Limb (tissue), 2 donors: ENCODE results near the gene RELN.

ENCODE experiments used
- DNase-seq, 2 donors: peaks; one replicate each; pipeline ENCODE4 v3.0.0-alpha.2; 2016; ENCODE audit errors: extremely low spot score in 2 of 2

RELN gene

GRCh38 chr7:103574576-103574975, 414.9 kb downstream of the RELN start:
- no peak for DNase-seq

GRCh38 chr7:103573479-103574058, 415.9 kb downstream of the RELN start:
- peak in 1 of 2 donors; percentile 43 for DNase-seq

- no peak for DNase-seq
Observed at GRCh38 chr7:103571586-103571985, 417.9 kb downstream of the RELN start.

- DNase-seq, result no peak
Observed at GRCh38 chr7:103569621-103570305, 419.7 kb downstream of the RELN start.

GRCh38 chr7:103564416-103564815, 425.0 kb downstream of the RELN start:
- no peak for DNase-seq

GRCh38 chr7:103560136-103560535, 429.3 kb downstream of the RELN start:
- no peak for DNase-seq

GRCh38 chr7:103551016-103551415, 438.4 kb downstream of the RELN start:
- DNase-seq, result no peak

- no peak for DNase-seq
Observed at GRCh38 chr7:103549786-103550185, 439.7 kb downstream of the RELN start.

- no peak for DNase-seq
Observed at GRCh38 chr7:103547451-103548284, 441.8 kb downstream of the RELN start.

- no peak for DNase-seq
Observed at GRCh38 chr7:103542470-103542869, 447.0 kb downstream of the RELN start.

- DNase-seq, result no peak
Observed at GRCh38 chr7:103541947-103542346, 447.5 kb downstream of the RELN start.

GRCh38 chr7:103541026-103541425, 448.4 kb downstream of the RELN start:
- DNase-seq, result peak; percentile 18 to 58

- no peak for DNase-seq
Observed at GRCh38 chr7:103540338-103540737, 449.1 kb downstream of the RELN start.

- DNase-seq, result no peak
Observed at GRCh38 chr7:103539875-103540274, 449.6 kb downstream of the RELN start.

- DNase-seq, result no peak
Observed at GRCh38 chr7:103538964-103539709, 450.3 kb downstream of the RELN start.

GRCh38 chr7:103533761-103534160, 455.7 kb downstream of the RELN start:
- no peak for DNase-seq

GRCh38 chr7:103532955-103533354, 456.5 kb downstream of the RELN start:
- no peak for DNase-seq

GRCh38 chr7:103528152-103528551, 461.3 kb downstream of the RELN start:
- no peak for DNase-seq

- no peak for DNase-seq
Observed at GRCh38 chr7:103525937-103526336, 463.5 kb downstream of the RELN start.

GRCh38 chr7:103524042-103524907, 465.2 kb downstream of the RELN start:
- peak in 1 of 2 donors; percentile 37 for DNase-seq

GRCh38 chr7:103521937-103522336, 467.5 kb downstream of the RELN start:
- DNase-seq, result no peak
